Measurements from ENCODE around the gene STXBP1. TPM values are rescaled to one million over a fixed set of nuclear protein-coding genes. Genes with fewer than 3 reads are reported as not detected.

Gene STXBP1
- total RNA-seq, 1 donor from 2014 or later, result 44.9 TPM

- Mint-ChIP-seq H3K27ac (ENCODE audit: unreplicated experiment) (no peak overlapping the region), H3K36me3 (ENCODE audit: unreplicated experiment) (peaks cover 48% of the 10 kb centered on the region), H3K27me3 (ENCODE audit: unreplicated experiment) (no peaks in the 10 kb centered on the region), H3K4me1 (ENCODE audit: unreplicated experiment) (peaks cover 19% of the 10 kb centered on the region), H3K4me3 (ENCODE audit: unreplicated experiment) (no peak overlapping the region), H3K9me3 (ENCODE audit: unreplicated experiment) (no peaks in the 10 kb centered on the region)
- TF ChIP-seq CTCF (IDR thresholded peaks at IDR 0.05), result no peak
- DNase-seq (ENCODE audit: extremely low spot score, unreplicated experiment), result no peak
Observed at GRCh38 chr9:127680226-127680625, 68.1 kb downstream of the STXBP1 start.

GRCh38 chr9:127680846-127681245 is 68.8 kb downstream of the STXBP1 start:
- H3K9me3 Mint-ChIP-seq (ENCODE audit: unreplicated experiment), result no peaks in the 10 kb centered on the region
- peaks cover 22% of the 10 kb centered on the region for H3K4me1 Mint-ChIP-seq (ENCODE audit: unreplicated experiment)

GRCh38 chr9:127682351-127683136 is 70.5 kb downstream of the STXBP1 start:
- TF ChIP-seq CTCF (IDR thresholded peaks at IDR 0.05), result no peak
- Mint-ChIP-seq H3K36me3 (ENCODE audit: unreplicated experiment) (peaks cover 43% of the 10 kb centered on the region), H3K27ac (ENCODE audit: unreplicated experiment) (peak overlapping the region; percentile 95), H3K27me3 (ENCODE audit: unreplicated experiment) (no peaks in the 10 kb centered on the region), H3K4me3 (ENCODE audit: unreplicated experiment) (no peak overlapping the region), H3K9me3 (ENCODE audit: unreplicated experiment) (no peaks in the 10 kb centered on the region), H3K4me1 (ENCODE audit: unreplicated experiment) (peaks cover 35% of the 10 kb centered on the region)
- no peak for DNase-seq (ENCODE audit: extremely low spot score, unreplicated experiment)

More at GRCh38 chr9:127680846-127681245, 68.8 kb downstream of the STXBP1 start:
- DNase-seq (ENCODE audit: extremely low spot score, unreplicated experiment), result no peak
- Mint-ChIP-seq H3K36me3 (ENCODE audit: unreplicated experiment) (peaks cover 44% of the 10 kb centered on the region), H3K27me3 (ENCODE audit: unreplicated experiment) (no peaks in the 10 kb centered on the region), H3K27ac (ENCODE audit: unreplicated experiment) (no peak overlapping the region), H3K4me3 (ENCODE audit: unreplicated experiment) (no peak overlapping the region)
- no peak for TF ChIP-seq CTCF (IDR thresholded peaks at IDR 0.05)

GRCh38 chr9:127683723-127684122 is 71.6 kb downstream of the STXBP1 start:
- Mint-ChIP-seq H3K36me3 (ENCODE audit: unreplicated experiment) (peaks cover 39% of the 10 kb centered on the region), H3K9me3 (ENCODE audit: unreplicated experiment) (no peaks in the 10 kb centered on the region), H3K27ac (ENCODE audit: unreplicated experiment) (peak overlapping the region; percentile 95), H3K4me1 (ENCODE audit: unreplicated experiment) (peaks cover 35% of the 10 kb centered on the region), H3K27me3 (ENCODE audit: unreplicated experiment) (no peaks in the 10 kb centered on the region), H3K4me3 (ENCODE audit: unreplicated experiment) (no peak overlapping the region)
- DNase-seq (ENCODE audit: extremely low spot score, unreplicated experiment), result no peak
- no peak for TF ChIP-seq CTCF (IDR thresholded peaks at IDR 0.05)

GRCh38 chr9:127684576-127684975 is 72.5 kb downstream of the STXBP1 start:
- Mint-ChIP-seq H3K27me3 (ENCODE audit: unreplicated experiment) (no peaks in the 10 kb centered on the region), H3K4me3 (ENCODE audit: unreplicated experiment) (peak overlapping the region; percentile 23), H3K9me3 (ENCODE audit: unreplicated experiment) (no peaks in the 10 kb centered on the region), H3K4me1 (ENCODE audit: unreplicated experiment) (peaks cover 35% of the 10 kb centered on the region), H3K36me3 (ENCODE audit: unreplicated experiment) (peaks cover 37% of the 10 kb centered on the region), H3K27ac (ENCODE audit: unreplicated experiment) (peak overlapping the region; percentile 95)
- DNase-seq (ENCODE audit: extremely low spot score, unreplicated experiment), result no peak
- TF ChIP-seq CTCF (IDR thresholded peaks at IDR 0.05), result no peak

Data from osteocyte (in vitro differentiated cells).